ENCODE results near the gene ATF6B.

DNA sequence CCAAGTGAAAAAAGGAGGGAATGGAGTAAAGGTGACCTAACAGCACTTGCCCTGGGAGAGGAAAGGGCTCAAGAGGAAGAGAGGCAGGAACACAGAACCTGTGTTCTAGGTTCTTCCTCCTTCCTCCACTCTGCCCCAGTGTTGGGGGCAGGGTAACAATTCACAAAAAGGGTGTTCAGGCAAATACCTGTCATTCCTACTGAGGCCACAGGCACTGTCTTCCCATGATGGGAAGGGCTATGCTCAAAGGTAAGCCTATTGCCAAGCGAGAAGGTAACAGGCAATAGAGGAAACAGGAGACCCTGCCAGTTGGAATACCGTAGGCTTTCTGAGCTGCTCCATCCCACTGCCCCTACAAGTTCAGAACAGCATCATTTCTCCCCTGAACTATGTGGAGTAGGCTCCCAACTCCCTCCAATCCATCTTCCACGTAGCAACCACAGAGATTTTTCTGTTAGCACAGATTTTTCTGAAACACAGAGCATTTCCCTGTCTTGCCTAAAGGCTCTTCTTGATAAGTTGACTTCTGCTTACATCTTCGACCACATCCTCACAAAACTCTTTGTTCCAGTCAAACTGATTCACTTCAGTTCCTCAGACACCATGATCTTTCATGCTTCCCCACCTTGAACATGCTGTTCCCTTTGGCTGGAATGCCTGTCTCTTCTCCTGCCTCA, 45.1 kb upstream of the ATF6B start:
- no peak for TF ChIP-seq TCF12 (IDR thresholded peaks at IDR 0.05; ENCODE audit: low read depth)
- no peak for TF ChIP-seq YY1 (IDR thresholded peaks at IDR 0.05; ENCODE audit: low read depth)
- no peak for TF ChIP-seq EP300 (IDR thresholded peaks at IDR 0.05; ENCODE audit: borderline replicate concordance)
- no peak for TF ChIP-seq EGR1 (IDR thresholded peaks at IDR 0.05)
- TF ChIP-seq RAD21 (IDR thresholded peaks at IDR 0.05; ENCODE audit: low read depth), result no peak
- TF ChIP-seq FOXM1 (IDR thresholded peaks at IDR 0.05; ENCODE audit: borderline replicate concordance, low read depth), result no peak
- no peak for TF ChIP-seq TAF1 (IDR thresholded peaks at IDR 0.05; ENCODE audit: low read depth)
- no peak for TF ChIP-seq CEBPB (IDR thresholded peaks at IDR 0.05)
- TF ChIP-seq, protein P1, sequence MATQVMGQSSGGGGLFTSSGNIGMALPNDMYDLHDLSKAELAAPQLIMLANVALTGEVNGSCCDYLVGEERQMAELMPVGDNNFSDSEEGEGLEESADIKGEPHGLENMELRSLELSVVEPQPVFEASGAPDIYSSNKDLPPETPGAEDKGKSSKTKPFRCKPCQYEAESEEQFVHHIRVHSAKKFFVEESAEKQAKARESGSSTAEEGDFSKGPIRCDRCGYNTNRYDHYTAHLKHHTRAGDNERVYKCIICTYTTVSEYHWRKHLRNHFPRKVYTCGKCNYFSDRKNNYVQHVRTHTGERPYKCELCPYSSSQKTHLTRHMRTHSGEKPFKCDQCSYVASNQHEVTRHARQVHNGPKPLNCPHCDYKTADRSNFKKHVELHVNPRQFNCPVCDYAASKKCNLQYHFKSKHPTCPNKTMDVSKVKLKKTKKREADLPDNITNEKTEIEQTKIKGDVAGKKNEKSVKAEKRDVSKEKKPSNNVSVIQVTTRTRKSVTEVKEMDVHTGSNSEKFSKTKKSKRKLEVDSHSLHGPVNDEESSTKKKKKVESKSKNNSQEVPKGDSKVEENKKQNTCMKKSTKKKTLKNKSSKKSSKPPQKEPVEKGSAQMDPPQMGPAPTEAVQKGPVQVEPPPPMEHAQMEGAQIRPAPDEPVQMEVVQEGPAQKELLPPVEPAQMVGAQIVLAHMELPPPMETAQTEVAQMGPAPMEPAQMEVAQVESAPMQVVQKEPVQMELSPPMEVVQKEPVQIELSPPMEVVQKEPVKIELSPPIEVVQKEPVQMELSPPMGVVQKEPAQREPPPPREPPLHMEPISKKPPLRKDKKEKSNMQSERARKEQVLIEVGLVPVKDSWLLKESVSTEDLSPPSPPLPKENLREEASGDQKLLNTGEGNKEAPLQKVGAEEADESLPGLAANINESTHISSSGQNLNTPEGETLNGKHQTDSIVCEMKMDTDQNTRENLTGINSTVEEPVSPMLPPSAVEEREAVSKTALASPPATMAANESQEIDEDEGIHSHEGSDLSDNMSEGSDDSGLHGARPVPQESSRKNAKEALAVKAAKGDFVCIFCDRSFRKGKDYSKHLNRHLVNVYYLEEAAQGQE (IDR thresholded peaks at IDR 0.05; ENCODE audit: low read depth), result no peak
